Lower leg skin (tissue), 4 donors: ENCODE results near the gene C1orf50. TPM values are rescaled to one million over a fixed set of nuclear protein-coding genes. Genes with fewer than 3 reads are reported as not detected.

Source experiments
- DNase-seq, 2 donors: peaks; one replicate each; pipeline ENCODE4 v3.0.0-alpha.2; 2019; ENCODE audit warnings: low spot score in 2 of 2
- H3K4me3 ChIP-seq: fragments of 200-600 bp; sonication (generic); 2 replicates; pipeline ENCODE4 v1.5.1; 2017; ENCODE audit warnings: mild to moderate bottlenecking, low read depth; ENCODE audit not compliant: poor library complexity, severe bottlenecking
- CTCF ChIP-seq, 3 donors: fragments of 450-650 bp; IDR thresholded peaks; one replicate each; pipeline ENCODE4 v1.5.1; 2016; ENCODE audit warnings: antibody characterized with exemption in 3 of 3, mild to moderate bottlenecking in 3 of 3, moderate library complexity in 2 of 3
- POLR2A ChIP-seq, 2 donors: fragments of 450-650 bp; IDR thresholded peaks; one replicate each; pipeline ENCODE4 v1.6.1; 2016 to 2017; ENCODE audit warnings: antibody characterized with exemption in 2 of 2, mild to moderate bottlenecking in 1 of 2, moderate library complexity in 1 of 2
- WGBS, 2 donors: methylation state at CpG; one replicate each; pipeline ENCODE4 v1.1.5; 2018; 5-methylcytosine and 5-hydroxymethylcytosine counted together
- intact Hi-C: fragments of 100-400 bp; cut with DNase I; formaldehyde crosslinking; loops from one replicate; pipeline ENCODE4 v1.15.0; 2023; ENCODE audit warnings: low total_unique reads
- total RNA-seq, 4 donors: library from RNA; depleted of rRNA; stranded (reverse); fragments of >200 nt; gene quantifications; one replicate each; pipeline ENCODE4 v1.1.0, GENCODE V29; 2016

The C1orf50 gene
- total RNA-seq, 4 donors from 2014 or later: 2.5 to 6.7 (median 3.6) TPM

DNA sequence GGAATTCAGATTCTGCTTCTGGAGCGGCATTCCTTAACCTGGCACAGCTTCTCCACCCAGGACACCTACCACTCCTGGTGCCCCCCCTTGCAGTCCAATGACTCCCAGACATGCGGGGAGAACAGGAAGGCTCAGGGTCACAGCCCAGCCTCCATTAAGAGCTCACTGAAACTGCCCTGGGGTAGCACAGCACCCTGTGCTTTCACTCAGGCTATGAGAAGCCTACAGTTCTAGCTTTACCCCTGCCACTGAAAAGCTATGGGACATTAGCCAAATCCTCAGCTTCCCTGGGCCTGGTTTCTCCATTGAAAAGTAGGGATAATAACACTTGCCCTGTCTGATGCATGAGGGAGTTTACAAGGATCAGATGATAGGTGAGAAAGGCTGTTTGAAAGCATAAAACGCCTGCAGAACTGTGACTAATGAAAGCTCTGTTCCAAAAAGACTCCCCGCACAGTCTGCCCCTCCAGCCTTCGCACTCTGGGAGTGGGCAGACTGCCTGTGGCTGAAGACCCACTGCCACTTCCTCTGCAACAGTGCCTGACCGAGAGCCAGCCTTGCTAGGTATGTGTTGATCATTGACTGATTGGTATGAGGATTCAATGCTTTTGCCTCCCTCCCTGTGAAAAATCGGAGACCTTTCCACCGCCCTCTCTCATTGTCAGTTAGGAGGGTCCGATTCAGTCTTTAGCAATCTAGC, 24.3 kb upstream of the C1orf50 start:
- intact Hi-C loops: no loop called here
- TF ChIP-seq CTCF (IDR thresholded peaks at IDR 0.05) (no peak), POLR2A (IDR thresholded peaks at IDR 0.05) (no peak)
- H3K4me3 ChIP-seq: no peak overlapping the region
- WGBS, 2 donors: 41 to 58% methylated on average over 9 of the region's 9 CpGs
- no peak for DNase-seq

DNA sequence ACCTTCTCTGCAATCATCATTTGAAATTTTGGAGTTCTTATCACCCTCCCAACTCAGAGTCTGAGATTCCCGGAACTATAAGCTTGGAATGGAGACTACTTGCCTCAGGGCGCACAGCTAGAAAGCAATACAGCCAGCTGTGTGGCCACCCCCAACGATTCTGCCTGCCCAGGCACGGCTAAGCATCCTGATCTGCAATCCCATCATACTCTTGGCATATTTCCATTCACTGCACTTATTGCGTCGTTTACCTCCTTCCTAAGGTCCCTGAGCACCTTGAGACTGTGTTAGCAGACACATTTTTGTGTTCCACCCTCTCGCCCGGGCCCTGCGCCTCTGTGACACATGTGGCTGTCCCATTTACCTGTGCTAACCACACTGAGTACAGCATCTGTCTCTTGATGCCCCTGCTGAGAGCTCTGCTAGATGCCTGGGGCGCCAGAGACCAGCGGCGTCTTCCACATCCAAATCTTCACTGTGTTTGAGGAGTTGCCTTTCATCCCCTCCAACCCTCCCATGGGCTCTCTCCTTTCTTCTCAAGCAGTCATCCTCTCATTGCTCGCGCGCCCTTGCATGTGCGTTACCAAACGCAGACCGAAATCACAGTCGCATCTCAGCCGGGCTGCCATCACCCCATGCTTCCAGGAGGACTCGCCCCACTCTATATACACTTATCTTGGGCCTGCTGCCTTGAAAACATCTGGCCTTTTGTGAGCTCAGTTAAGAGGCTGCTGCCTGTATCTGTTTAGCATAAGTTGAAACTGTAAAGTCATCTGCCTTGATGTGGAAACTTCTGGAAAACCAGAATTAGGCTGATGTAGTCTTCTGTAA, 23.5 kb upstream of the C1orf50 start:
- intact Hi-C loops: no loop called here
- WGBS, 2 donors: 54 to 63% methylated on average over 21 of the region's 21 CpGs
- peak in 1 of 2 donors; percentile 76 for DNase-seq

GRCh38 chr1:42744148-42744413, 23.0 kb upstream of the C1orf50 start:
- TF ChIP-seq POLR2A (IDR thresholded peaks at IDR 0.05) (no peak), CTCF (IDR thresholded peaks at IDR 0.05) (no peak)
- intact Hi-C loops: no loop called here
- 88 to 92% methylated on average over 9 of the region's 9 CpGs for WGBS, 2 donors
- DNase-seq: peak in 1 of 2 donors; percentile 26
- no peak overlapping the region for H3K4me3 ChIP-seq

More for the DNA sequence above, 23.5 kb upstream of the C1orf50 start:
- no peak overlapping the region for H3K4me3 ChIP-seq
- TF ChIP-seq POLR2A (IDR thresholded peaks at IDR 0.05): no peak
- no peak for TF ChIP-seq CTCF (IDR thresholded peaks at IDR 0.05)

DNA sequence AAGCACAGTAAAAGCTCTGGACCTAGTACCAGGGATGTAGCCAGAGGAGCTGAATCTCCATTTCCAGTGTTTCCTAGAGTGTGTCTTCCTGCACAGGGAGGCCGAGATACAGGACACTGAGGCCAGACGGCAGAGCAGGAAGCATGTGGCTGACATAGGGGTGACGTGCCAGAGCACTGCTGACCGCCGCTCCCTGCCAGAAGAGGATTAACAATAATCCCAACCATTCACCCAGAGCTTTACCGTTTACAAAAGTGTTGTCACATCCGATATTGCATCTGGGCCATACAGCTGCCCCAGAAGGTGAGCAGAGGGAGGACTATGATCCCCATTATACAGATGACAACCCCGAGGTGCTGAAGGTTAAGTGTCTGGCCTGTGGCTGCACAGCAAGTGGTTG, 21.2 kb upstream of the C1orf50 start:
- intact Hi-C loops: no loop called here
- peak in 1 of 2 donors; percentile 82 for DNase-seq
- WGBS, 2 donors: 81 to 90% methylated on average over 7 to 8 of the region's 8 CpGs
- no peak overlapping the region for H3K4me3 ChIP-seq
- no peak for TF ChIP-seq CTCF (IDR thresholded peaks at IDR 0.05)
- TF ChIP-seq POLR2A (IDR thresholded peaks at IDR 0.05): no peak

- 87 to 93% methylated on average over 8 to 12 of the region's 12 CpGs for WGBS, 2 donors
- intact Hi-C loops: no loop called here
- no peak overlapping the region for H3K4me3 ChIP-seq
- peak in 1 of 2 donors; percentile 68 for DNase-seq
- TF ChIP-seq POLR2A (IDR thresholded peaks at IDR 0.05) (no peak), CTCF (IDR thresholded peaks at IDR 0.05) (no peak)
Observed at GRCh38 chr1:42746436-42747105, 20.5 kb upstream of the C1orf50 start.
